IPS-18c (cell line): ENCODE measurements around the gene CD74.

Experiments used
- H3K4me3 ChIP-seq: 2 replicates; pipeline ENCODE4 v1.7.0; 2013; ENCODE audit warnings: low read depth, mild to moderate bottlenecking, low read length, moderate library complexity; ENCODE audit not compliant: insufficient read depth
- H3K9me3 ChIP-seq: one replicate; pipeline ENCODE4 v1.6.1; 2013; ENCODE audit warnings: mild to moderate bottlenecking, low read length, moderate library complexity; ENCODE audit not compliant: control insufficient read depth, insufficient read depth

CD74 gene

GRCh38 chr5:150356575-150357294 is 56.0 kb downstream of the CD74 start:
- Histone ChIP-seq H3K9me3 (no peaks in the 10 kb centered on the region), H3K4me3 (peak overlapping the region; percentile 32; the same call in 1 of the 2 replicates)

GRCh38 chr5:150355791-150356190 is 56.9 kb downstream of the CD74 start:
- H3K9me3 ChIP-seq, result no peaks in the 10 kb centered on the region

GRCh38 chr5:150353032-150353675 is 59.6 kb downstream of the CD74 start:
- Histone ChIP-seq H3K9me3 (no peaks in the 10 kb centered on the region), H3K4me3 (no peak overlapping the region)

More at GRCh38 chr5:150355791-150356190, 56.9 kb downstream of the CD74 start:
- no peak overlapping the region for H3K4me3 ChIP-seq

- no peaks in the 10 kb centered on the region for H3K9me3 ChIP-seq
- H3K4me3 ChIP-seq, result no peak overlapping the region
Observed at GRCh38 chr5:150352244-150353031, 60.3 kb downstream of the CD74 start.
